Stimulated activated CD4-positive, alpha-beta T cell treated with anti-CD3 and anti-CD28 coated beads, TNF-alpha, amount 100 ng/mL, for 4 hours (primary cell): Measurements from ENCODE around the gene NINJ1.

Source experiments
- DNase-seq, 3 experiments: peaks; one replicate each; pipeline ENCODE4 v3.0.0-alpha.2; 2020; ENCODE audit warnings: low read depth in 3 of 3

The NINJ1 gene

DNA sequence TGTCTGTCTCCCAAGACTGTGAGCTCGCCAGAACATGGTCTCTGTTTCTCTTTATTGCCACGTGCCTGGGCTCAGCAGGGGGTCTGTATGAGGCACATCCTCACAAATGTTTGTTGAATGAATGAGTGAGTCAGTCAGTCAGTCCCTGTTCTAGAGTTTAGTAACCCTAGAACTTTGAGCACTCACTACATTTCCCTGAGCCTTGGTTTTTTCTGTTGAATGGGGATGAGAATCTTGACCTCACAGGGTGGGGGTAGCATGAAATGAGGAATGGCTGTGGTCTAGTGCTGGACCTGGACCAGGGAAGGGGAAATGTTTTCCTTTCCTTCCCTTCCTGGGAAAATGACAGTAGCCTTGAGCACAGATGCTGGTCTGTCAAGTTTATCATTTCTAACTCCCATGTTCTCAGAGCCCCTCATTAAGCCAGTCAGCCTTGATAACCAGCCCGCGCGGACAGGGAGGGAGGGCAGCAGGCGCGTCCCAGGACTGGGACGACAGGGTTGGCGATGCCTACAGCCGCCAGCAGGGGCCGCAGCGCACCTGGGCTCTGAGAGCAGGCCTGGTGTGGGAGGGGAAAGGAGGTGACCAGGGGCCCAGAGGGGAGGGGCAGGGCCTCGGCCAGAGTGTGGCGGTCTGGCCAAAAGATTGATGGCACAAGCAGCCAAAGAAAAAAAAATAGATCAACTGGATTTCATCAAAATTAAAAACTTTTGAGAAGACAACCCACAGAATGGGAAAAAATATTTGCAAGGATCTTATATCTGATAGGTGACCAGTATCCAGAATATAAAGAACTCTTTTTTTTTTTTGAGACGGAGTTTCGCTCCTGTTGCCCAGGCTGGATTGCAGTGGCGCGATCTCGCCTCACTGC lies 25.8 kb upstream of the NINJ1 start:
- DNase-seq: peak; percentile 43 to 61 (median 45)

DNA sequence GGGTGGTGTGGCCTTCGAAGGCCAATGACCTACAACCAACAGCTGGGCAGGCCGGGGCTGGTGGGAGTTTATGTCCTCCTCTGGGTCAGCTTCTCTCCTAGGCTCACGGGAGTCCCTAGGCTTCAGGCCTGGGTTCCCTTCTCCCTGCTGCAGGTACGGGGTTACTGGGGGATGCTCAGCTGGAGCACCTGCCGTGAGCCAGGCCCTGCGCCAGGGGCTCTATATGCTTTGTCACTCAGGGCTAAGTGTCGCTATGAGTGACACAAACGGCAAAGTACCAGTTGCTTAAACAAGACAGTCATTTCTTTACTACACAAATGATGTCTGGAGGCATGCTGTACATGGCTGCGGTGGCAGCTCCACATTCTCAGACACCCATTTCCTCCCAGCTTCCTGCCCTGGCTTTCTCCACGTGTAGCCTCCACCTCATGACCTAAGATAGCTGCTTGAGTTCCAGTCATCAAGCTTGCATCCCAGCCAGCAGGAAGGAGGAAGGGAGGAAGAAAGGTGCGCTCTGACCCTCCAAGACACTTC lies 22.5 kb upstream of the NINJ1 start:
- DNase-seq: no peak

DNA sequence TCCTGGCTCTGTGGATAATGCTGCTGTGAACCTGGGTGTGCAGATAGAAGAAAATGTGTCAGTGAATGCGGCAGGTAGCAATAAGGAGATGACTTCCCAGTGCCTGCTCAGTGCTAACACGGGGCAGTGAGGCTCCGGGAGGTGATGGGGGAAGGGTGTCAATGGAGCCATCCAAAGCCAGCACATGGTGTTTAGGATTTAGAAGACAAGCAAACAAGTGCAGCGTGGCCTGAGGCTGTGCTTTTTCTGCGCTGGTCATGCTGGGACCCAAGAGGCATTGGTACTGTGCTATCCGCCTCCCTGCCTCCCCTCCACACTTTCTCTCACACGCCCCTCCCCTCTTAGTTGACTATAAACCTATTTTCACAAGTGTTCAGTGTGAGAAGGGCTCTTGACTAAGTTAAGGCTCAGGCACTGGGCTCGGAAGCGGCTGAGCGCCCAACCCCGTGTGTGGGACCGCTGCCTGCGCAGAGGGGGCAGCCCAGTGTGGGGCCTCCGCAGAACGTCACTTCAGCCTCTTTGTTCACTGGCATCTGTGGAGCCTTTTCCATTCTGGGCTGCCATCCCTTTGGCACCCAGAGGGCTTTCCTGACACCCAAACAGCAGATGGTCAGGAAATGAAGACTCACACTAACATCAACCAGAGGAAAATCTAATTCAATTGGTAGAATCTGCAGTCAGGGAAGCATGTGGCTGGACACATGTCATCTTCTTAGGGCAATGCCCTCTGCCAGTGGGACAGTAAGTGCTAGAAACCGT lies 21.8 kb upstream of the NINJ1 start:
- DNase-seq: no peak

DNA sequence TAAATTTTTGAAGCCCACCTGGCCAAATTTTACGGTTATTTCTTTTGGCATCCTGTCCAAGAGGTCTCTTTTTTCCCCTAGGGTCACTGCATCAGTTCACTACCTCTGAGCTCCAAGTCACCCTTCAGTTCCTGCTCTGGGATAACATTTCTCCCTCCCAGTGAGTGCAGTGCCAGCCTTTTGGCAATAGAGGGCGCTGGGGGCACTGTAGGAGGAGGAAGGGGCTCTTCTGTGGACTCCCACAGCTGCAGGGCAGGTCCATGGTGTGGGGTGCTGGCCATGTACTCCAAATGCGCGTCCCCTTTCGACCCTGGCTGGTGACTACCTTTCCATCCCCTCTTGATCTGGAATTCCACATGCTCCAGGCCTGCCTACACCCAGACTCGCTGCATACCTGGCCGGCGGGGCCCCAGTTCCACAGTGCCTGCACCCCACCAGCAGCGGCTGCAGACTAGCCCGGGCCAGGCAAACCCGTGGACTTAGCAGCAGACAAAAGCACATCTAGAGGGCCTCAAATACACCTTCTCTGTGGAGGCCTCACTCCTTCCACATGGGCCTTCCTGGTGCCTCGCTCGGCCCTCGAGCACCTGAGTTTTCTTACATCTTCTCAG lies 20.3 kb upstream of the NINJ1 start:
- DNase-seq: no peak

DNA sequence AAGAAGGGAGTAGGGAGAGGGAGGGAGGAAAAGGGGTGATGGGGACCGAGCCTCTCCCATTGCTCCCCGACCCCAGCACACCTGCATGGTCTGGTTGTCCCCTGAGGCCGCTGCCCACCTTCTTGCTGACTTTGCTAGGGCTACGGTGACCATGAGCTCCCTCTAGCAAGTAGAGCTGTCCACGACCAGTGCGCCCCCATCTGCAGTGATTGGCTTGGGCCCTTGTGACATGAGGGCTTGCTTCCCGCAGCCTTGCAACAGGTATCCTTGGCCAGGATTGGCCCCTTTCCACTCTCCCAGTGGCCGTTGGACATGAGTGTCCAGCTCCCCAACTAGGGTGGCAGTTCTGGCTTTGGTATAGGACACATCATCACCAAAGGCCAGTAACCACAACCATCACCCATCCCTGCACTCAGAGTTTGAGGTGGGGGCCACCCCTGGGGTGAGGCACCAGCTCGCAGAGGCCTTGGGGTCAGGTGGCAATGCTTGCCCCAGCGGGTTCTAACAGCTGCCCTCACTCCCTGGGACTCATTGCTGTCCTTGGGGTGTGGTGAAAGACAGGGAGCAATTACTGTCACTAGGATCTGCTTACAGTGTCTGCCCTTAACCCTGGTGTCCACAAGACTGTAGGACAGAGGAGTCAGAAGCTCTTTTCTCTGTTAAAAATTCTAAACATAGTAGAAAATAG lies 17.2 kb upstream of the NINJ1 start:
- no peak for DNase-seq

DNA sequence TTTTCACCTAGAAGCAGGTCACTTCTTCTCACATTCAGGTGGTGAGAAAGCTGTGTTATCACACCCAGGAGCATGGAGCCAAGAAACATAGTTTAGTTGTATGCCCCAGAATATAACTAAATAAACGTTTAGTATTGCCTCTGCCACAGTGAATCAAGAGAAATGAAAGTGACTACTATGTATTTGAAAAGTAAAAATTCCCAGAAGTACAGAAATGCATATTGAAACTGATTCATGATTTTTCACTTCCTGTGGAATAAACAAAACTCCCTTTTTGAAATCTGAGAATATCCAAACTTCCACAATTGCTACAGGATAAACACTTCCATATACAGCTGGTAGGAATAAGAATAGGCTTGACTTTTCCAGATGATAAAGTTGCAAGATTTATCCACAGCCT lies 15.3 kb upstream of the NINJ1 start:
- no peak for DNase-seq

DNA sequence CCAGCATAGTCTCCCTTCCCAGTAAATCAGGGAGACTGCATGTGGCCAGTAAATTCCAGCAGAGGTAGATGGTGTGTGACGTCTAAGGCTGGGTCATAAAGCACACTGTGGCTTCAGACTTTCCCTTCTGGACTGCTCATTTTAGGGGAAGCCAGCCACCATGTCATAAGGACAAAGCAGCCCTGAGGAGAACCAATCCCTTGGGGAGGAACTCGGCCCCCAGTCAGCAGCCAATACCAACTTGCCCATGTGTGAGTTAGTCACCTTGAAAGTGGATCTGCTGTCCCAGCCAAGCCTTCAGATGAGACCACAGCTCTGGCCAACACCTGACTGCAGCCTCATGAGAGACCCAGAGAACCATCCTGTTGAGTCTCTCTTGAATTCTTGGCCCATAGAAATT lies 14.7 kb upstream of the NINJ1 start:
- DNase-seq: no peak

DNA sequence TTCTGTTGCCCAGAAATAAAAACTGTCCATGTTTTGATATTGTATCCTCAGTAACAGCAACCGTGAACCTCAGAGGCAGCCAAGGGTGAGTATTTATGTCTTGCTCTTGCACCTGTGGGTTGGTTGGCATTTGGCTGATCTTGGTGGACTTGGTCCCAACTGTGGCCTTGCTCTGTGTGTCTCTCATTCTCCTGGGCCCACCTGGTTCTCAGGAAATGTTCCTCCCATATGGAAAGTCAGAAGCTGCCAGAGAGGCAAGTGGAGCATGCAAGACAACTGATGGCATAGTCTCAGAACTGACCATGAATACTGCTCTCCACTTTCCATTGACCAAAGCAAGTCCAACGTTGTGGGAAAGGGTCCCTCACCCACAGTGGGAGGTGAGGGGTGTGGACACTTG lies 13.6 kb upstream of the NINJ1 start:
- no peak for DNase-seq

DNA sequence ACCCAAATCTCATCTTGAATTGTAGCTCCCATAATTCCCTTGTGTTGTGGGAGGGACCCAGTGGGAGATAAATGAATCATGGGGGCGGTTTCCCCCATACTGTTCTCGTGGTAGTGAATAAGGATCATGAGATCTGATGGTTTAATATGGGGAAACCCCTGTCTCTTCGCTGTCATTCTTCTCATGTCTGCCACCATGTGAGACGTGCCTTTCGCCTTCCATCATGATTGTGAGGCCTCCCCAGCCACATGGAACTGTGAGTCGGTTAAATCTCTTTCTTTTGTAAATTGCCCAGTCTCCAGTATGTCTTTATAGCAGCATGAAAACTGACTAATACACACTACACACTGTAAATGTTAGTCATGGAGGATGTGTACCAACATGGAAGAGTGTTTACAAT lies 12.6 kb upstream of the NINJ1 start:
- peak in 1 of 3 experiments; percentile 22 for DNase-seq

DNA sequence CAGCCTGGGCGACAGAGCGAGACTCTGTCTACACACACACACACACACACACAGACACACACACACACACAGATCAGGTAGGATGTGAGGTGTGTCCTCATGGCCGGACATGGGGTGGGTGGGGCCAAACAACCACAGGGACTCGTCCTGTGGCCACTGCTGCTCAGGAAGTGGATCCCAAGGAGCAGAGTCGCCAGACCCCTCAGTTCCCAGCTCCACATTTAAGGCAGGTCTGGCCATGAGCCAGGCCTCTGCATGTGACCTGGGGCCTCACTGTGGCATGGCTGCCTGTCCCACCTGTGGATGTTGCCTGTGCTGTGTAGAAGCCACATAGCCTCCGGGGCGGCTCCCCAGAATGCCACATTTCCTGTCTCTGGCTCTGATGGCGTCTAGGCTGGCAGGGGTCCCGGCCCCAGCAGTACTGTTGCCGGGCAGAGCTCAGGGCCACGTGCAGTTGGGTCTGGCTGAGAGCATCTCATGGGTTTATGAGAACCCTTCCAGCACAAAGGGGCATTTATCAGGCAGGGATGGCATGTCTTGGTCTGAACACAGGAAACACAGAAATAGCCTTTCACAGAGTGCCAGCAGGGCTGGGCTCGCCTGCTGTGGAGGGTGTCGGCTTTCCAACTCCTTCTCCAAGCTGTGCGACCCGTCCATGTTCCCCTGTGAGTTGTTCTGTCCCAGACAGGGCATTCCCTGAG lies 9.9 kb upstream of the NINJ1 start:
- no peak for DNase-seq

DNA sequence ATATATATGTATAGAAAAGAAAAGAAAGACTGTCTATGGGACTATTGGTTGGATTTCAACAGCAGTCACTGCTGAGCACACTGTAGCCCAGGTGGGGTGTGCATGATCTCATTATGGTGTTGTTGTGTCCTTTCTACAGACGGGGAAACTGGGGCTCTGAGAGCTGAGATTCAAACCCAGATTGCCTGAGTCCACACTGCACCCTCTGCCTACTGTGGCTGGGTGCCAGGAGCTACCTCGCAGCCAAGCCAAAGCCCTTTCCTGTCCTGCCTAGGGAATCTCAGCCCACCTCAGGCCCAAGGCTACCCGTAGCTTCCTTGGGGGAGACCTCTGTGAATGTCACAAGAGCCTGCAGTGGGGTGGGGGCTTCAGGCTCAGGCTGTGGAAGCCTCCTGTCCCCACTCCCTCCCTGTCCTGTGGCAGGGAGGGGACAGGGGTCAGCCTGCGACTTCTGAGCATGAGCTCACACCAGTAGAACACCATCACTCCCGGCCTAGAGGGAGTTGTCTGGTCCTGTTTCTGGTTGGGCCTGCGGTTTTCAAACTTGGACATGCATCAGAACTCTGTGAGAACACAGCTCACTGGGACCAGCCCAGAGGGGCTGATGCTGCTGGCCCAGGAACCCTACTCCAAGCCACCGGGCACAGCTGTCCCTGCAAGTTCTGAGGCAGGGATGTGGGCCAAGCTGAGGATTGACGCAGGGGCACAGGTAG lies 7.9 kb upstream of the NINJ1 start:
- DNase-seq: no peak

DNA sequence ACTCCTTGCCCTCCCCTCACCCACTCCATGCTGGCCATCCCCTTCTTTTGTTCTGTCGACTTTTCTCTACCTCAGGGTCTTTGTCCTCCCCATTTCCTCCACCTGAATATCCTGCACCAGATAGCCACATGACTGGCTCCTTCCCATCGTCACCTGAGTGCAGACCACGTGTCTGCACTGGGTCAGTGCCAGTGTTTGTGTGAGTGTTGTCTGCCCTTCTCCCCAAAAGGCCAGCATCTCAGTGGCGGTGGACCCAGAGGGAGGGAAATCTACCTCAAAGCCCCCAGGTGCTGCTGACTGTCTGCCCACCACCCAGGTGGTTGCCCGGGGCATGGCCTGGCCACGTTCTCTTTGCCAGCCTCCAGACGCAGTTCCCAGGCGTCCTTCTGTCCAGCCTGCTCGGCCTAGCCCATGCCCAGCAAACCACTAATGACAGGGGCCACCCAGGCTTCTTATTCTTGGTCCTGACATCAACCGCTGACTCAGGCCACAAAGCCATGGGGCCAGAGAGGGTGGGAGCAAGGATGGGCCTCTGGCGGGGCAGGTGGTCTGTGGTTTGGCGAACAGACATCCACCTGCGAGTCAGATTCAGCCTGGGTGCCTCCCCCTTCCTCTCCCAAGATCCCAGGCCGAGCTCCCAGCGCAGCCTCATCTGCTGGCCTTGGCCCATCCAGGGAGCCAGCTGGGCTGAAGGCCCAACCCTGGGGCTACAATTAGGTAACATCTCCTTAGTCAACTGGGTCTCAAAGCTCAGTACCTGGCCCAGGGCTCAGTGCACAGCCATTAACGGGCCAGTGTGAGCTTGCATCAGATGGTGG lies 5.5 kb upstream of the NINJ1 start:
- DNase-seq: no peak

DNA sequence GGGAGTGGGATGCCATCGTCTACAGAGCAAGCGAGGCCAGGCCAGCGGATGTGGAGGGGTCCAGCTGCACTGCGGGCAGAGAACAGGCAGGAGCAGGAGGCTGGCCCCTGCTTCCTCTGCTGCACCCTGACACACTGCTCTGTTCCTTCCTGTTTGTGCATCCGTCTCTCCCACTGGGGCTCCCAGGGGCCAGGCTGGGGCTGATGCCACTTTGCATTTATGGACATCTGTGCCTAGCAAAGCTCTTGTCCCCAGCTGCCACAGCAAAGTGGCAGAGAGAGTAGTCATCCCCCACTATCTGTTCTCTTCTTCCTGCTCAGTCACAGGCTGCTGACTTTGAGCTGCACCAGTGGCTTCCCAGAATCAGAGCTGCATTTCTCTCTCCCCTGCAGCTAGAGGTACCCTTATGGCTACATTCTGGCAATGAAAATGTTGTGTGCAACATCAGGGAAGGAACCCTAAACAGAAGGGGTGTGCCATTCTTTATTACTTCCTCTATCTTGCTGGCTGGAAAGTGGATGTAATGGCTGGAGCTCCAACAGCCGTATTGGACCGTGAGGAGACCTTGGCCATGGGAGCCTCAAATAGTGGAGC lies 4.2 kb upstream of the NINJ1 start:
- DNase-seq: no peak

DNA sequence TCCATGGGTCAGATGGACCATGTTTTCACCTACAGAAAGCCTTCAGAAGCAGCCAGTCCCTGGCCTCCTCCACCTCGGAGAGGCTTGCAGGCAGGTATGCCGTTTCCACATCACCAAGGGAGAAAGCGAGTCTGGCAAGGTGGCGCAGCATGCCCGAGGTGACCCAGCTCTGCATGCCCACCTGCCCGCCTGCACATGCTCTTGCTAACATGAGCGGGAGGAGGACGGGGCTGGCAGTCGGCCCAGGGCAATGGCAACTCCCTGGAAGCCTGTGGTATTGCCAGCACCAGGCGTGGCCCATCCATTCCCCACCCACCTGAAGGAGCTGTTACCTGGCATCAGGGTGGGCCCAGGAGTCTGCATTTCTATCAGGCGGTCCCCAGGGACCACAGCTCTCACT lies 3.3 kb upstream of the NINJ1 start:
- DNase-seq: no peak

DNA sequence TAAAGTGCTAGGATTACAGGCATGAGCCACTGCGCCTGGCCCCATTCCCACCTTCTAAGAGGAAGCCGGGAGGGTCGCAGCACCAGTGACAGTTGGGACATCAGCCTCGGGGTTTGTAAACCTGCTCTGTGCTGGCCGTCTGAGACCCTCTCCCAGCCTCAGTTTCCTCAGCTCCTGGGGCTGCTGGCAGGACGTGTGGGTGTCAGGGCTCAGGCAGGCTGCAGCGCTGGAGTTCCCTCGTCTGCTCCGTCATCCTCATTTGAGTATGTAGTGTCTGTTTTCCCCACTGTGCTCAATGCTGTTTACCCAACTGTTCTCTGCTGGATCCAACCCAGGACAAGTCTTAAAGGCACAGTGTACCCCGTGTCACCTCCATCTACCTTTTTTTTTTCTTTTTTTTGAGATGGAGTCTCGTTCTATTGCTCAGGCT lies 2.0 kb upstream of the NINJ1 start:
- DNase-seq: no peak

DNA sequence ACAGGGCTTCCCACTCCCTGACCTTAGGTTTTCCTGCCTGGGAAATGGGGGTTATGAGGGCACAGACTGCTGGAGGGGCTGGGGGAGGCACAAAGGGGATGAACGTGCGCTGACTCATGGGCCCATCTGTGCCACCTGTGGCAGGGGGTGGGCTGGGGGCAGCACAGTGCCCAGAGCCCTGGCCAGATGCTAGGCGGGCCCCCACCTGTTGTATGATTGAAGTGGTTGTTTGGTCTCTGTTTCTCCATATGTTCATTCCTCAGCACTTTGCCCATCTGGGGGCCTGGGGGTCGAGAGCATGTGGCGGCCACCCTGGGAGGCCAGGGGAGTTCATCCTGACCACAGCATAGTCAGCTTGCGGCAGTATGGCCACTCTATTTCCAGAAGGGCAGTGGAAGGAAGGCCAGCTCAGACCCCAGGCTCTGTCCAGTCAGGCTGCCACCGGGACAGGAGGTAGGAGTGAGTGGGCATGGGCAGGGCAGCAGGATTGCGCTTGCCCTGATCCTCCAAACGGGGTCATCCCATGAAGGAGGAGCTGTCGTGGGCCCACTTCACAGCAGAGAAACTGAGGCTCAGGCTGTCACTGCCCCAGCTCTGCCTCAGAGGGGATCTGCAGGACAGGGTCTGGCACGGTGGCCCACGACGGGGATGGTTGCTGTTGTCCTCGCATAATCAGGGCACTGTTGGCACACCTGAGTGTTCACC lies 841 bp upstream of the NINJ1 start:
- DNase-seq: no peak

DNA sequence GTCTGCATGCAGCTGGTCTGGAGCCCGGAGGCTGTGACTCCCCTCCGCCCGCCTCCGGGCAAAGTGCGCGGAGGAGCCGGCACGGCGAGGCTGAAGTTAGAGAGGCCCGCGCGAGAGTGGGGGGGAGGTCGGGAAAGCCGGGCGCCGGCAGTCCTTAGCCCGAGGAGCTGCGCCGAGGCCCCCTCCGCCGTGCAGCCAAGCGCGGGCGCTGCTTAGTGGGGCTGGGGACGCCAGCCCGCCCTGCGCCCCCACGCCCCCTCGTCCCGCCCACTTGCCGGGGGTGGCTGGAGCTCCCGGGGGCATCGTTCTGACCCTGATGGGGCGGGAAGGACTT lies 403 bp downstream of the NINJ1 start:
- no peak for DNase-seq

DNA sequence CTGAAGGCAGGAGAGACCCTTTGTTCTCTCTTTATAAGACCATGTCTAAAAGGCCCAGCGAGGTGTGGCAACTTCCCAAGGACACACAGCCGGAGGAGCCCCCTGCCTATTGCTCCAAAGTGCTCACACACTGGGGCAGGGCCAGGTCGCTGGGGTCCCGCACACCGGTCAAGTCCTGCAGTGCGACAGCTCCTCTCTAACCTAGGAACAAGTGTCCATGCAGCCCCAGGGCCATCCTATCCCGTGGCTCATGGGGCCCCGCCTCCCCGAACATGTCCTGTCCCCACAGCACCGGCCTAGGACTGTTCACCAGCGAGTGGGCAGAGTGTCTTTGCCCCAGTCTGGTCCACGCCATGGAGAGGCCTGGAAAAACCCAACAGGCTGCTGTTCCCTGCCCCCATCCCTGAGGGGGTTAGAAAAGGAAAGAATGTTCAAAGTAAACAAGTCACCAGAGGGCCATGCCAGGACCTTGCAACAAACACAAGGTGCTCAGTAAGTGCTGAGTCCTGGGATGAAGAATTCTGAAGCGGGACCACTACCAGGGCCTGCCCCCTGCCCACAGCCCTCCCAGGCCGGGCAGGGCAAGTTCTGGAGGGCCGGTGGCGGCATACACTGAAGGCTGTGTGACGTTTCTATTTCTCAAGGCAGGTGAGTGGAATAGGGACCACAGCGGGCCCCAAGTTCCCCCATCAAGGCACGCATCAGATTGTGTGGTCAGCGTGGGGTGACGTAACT lies 938 bp downstream of the NINJ1 start:
- DNase-seq: no peak
